ENCODE data around the gene BCAS3.

BCAS3 gene

DNA sequence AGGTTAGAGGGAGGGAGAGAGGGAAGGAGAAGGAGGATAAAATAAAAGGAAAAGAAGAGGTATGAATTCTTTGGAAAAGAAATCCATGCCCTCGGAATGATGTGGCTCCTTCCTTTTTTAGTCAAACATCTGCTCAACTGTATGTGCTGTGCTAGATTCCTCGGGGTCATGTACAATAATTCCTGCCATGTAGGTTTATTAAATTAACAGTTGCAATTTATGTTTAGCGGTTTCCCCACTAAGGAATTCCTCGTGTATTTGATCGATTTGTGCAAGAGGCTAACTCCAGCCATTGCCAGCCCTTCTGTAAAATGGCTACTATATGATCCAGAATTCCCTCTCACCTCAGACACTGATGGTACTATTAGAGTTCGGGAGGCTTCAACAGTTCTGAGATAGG is 639.0 kb downstream of the BCAS3 start:
- H3K4me3 ChIP-seq (ENCODE audit: control insufficient read depth, low read depth, low read length), result no peak overlapping the region
- DNase-seq (ENCODE audit: low read depth), result no peak
- no peak for TF ChIP-seq CTCF (IDR thresholded peaks at IDR 0.05; ENCODE audit: control insufficient read depth, insufficient read depth, low read depth, low read length, missing control alignments)

DNA sequence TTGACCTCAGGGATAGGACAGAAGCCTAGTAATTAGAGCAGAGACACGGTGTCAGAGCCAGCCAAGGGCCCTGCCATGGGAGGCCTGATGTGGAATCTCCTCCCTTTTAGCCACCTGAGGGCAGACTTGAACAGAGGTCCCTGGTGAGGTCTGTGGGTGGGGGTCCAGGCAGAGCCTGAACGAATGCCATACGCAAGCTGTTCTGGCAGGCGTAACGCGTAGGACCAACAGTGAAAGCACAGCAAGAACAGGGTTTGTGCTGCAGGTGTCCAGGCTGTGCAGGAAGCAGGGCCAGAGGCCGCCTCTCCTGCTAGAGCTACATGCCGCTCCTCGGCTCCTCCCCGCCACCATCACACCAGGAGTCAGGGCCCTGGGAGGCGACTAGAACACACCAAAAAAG is 640.1 kb downstream of the BCAS3 start:
- TF ChIP-seq CTCF (IDR thresholded peaks at IDR 0.05; ENCODE audit: control insufficient read depth, insufficient read depth, low read depth, low read length, missing control alignments), result no peak
- no peak for DNase-seq (ENCODE audit: low read depth)
- H3K4me3 ChIP-seq (ENCODE audit: control insufficient read depth, low read depth, low read length), result no peak overlapping the region

DNA sequence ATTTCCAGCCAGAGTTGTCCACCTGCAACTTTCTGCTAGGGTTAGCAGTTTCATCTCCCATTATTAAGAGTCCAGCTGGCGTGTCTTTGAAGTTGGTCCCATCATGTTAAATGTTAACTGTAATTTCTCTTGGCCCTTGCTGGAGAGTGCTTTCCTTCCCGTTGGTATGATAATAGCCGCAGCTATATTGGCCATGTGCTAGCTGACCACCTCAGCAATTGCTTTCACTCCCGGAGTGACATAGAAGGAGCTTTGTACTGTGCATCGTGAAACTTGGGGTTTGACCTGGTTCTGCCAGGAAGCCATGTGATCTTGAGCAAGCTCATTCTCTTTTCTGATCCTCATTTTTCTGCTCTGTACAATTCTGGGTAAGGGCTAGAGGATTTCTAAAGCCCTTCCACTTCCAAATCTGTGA is 641.0 kb downstream of the BCAS3 start:
- no peak for DNase-seq (ENCODE audit: low read depth)
- no peak overlapping the region for H3K4me3 ChIP-seq (ENCODE audit: control insufficient read depth, low read depth, low read length)
- no peak for TF ChIP-seq CTCF (IDR thresholded peaks at IDR 0.05; ENCODE audit: control insufficient read depth, insufficient read depth, low read depth, low read length, missing control alignments)

GRCh38 chr17:61321344-61321743 is 643.7 kb downstream of the BCAS3 start:
- TF ChIP-seq CTCF (IDR thresholded peaks at IDR 0.05; ENCODE audit: control insufficient read depth, insufficient read depth, low read depth, low read length, missing control alignments), result no peak
- no peak overlapping the region for H3K4me3 ChIP-seq (ENCODE audit: control insufficient read depth, low read depth, low read length)
- DNase-seq (ENCODE audit: low read depth), result no peak

- TF ChIP-seq CTCF (IDR thresholded peaks at IDR 0.05; ENCODE audit: control insufficient read depth, insufficient read depth, low read depth, low read length, missing control alignments), result no peak
- H3K4me3 ChIP-seq (ENCODE audit: control insufficient read depth, low read depth, low read length), result no peak overlapping the region
- DNase-seq (ENCODE audit: low read depth), result no peak
Observed at GRCh38 chr17:61322325-61323002, 644.8 kb downstream of the BCAS3 start.

GRCh38 chr17:61323003-61323908 is 645.6 kb downstream of the BCAS3 start:
- H3K4me3 ChIP-seq (ENCODE audit: control insufficient read depth, low read depth, low read length), result no peak overlapping the region
- DNase-seq (ENCODE audit: low read depth), result no peak
- no peak for TF ChIP-seq CTCF (IDR thresholded peaks at IDR 0.05; ENCODE audit: control insufficient read depth, insufficient read depth, low read depth, low read length, missing control alignments)
